ENCODE measurements around the gene CARTPT. TPM values are rescaled to one million over a fixed set of nuclear protein-coding genes. Genes with fewer than 3 reads are reported as not detected.

CARTPT gene
- total and polyA plus RNA-seq, 2 donors (not counting 3 experiments of a cell fraction or from before 2014, with no cell fraction given), result not detected

DNA sequence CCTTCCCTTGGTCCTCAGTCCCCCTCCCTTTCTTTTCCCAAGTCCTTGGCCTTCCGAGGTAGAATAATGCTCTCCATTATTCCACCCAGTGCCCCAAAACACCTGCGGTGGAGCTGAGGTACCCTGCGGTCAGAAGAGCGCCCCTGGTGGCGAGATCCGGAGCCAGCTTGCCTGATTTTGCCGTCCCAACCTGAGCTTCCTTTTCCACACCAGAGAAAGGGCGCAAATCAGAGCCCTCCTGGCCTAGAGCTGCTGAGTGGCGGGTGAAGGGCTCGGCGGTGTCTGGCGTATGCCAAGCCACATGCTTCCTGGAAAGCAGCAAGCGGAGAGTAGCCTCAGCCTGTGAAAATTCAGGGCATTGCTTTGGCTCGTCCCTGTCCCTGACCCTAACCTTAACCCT is 21.1 kb upstream of the CARTPT start:
- no peak overlapping the region for H2AFZ ChIP-seq (ENCODE audit: low read depth, low read length)
- no peak overlapping the region for H3K4me3 ChIP-seq (replicated peaks in 1 of 3; ENCODE audit: insufficient read depth in 1 of 3, low read depth in 1 of 3, low read length in 3 of 3)
- no peak for DNase-seq (ENCODE audit: low read depth, low spot score)
- peak; percentile 40 to 43 for TF ChIP-seq CTCF (IDR thresholded peaks at IDR 0.05; ENCODE audit: extremely low read depth in 1 of 2, insufficient read depth in 1 of 2, low read depth in 1 of 2, low read length in 2 of 2)
- TF ChIP-seq POLR2A (IDR thresholded peaks at IDR 0.05; ENCODE audit: low read depth, low read length), result no peak
- H3K79me2 ChIP-seq (ENCODE audit: control insufficient read depth, insufficient read depth, low read length), result no peaks in the 10 kb centered on the region
- H3K36me3 ChIP-seq (ENCODE audit: control insufficient read depth in 2 of 2, extremely low read depth in 1 of 2, insufficient read depth in 2 of 2, low read length in 2 of 2), result no peaks in the 10 kb centered on the region
- no peak for FAIRE-seq
- no peaks in the 10 kb centered on the region for H3K9me3 ChIP-seq (replicated peaks; ENCODE audit: control insufficient read depth, insufficient read depth, low read length)
- intact Hi-C loops (cut with micrococcal nuclease), result no loop called here
- H3K27ac ChIP-seq (ENCODE audit: insufficient read depth, low read depth, low read length), result no peak overlapping the region
- CTCF ChIA-PET, result interaction anchor here (0.7 to 1.2 kb wide), 2 partner anchors 25 to 33 kb away, joined by 3 to 4 read pairs; no protein-coding TSS in a partner anchor
- H3K4me1 ChIP-seq (ENCODE audit: control insufficient read depth, extremely low read depth, insufficient read depth, low read length), result peaks cover 29% of the 10 kb centered on the region
- H3K4me2 ChIP-seq (ENCODE audit: insufficient read depth, low read length), result no peak overlapping the region
- POLR2A ChIA-PET, result interaction anchor here (1.6 kb wide), 1 partner anchor 14 kb away, joined by 4 read pairs; no protein-coding TSS in a partner anchor
- BruUV-seq (replicated peaks), result no TSS peak
- H3K9me1 ChIP-seq (replicated peaks; ENCODE audit: control insufficient read depth, extremely low read depth, insufficient read depth, low read length), result no peaks in the 10 kb centered on the region
- no peaks in the 10 kb centered on the region for H4K20me1 ChIP-seq (replicated peaks; ENCODE audit: control insufficient read depth, extremely low read depth, insufficient read depth, low read length)
- peaks cover 17 to 26% of the 10 kb centered on the region in 2 experiments for H3K27me3 ChIP-seq (ENCODE audit: control insufficient read depth in 2 of 2, insufficient read depth in 2 of 2, low read length in 2 of 2)
- H3K9ac ChIP-seq (replicated peaks; ENCODE audit: extremely low read depth, insufficient read depth, low read length), result no peak overlapping the region
- dilution Hi-C loops (cut with MboI; ENCODE audit: extremely low pct_ligation_motif_present, low sequenced_read_pairs), result no loop called here

DNA sequence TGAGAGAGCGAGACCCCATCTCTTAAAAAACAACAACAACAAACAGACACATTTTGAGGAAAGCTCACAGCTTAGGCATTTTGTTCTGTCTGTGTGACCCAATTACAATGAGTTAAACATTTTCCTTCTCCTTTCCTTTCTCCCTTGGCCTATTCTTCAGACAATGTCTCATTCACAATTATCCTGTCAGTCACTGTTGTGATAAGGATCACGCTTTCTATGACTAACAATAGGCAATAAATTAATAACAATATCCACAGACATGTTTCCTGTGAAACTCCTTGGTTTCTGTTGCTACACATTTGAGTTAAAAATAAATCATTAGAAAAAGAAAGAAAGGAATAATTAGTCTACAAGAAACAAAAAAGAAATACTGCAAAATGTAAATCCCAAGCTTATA is 19.8 kb upstream of the CARTPT start:
- FAIRE-seq, result peak; percentile 95
- Histone ChIP-seq H3K79me2 (ENCODE audit: control insufficient read depth, insufficient read depth, low read length) (no peaks in the 10 kb centered on the region), H3K9ac (replicated peaks; ENCODE audit: extremely low read depth, insufficient read depth, low read length) (peak overlapping the region; percentile 28), H3K27me3 (ENCODE audit: control insufficient read depth in 2 of 2, insufficient read depth in 2 of 2, low read length in 2 of 2) (peaks cover 16 to 17% of the 10 kb centered on the region in 2 experiments), H3K9me1 (replicated peaks; ENCODE audit: control insufficient read depth, extremely low read depth, insufficient read depth, low read length) (no peaks in the 10 kb centered on the region), H3K36me3 (ENCODE audit: control insufficient read depth in 2 of 2, extremely low read depth in 1 of 2, insufficient read depth in 2 of 2, low read length in 2 of 2) (no peaks in the 10 kb centered on the region), H3K27ac (ENCODE audit: insufficient read depth, low read depth, low read length) (peak overlapping the region; percentile 60), H3K4me2 (ENCODE audit: insufficient read depth, low read length) (peak overlapping the region; percentile 83), H4K20me1 (replicated peaks; ENCODE audit: control insufficient read depth, extremely low read depth, insufficient read depth, low read length) (no peaks in the 10 kb centered on the region), H3K9me3 (replicated peaks; ENCODE audit: control insufficient read depth, insufficient read depth, low read length) (no peaks in the 10 kb centered on the region), H3K4me1 (ENCODE audit: control insufficient read depth, extremely low read depth, insufficient read depth, low read length) (peaks cover 29% of the 10 kb centered on the region), H3K4me3 (replicated peaks in 1 of 3; ENCODE audit: insufficient read depth in 1 of 3, low read depth in 1 of 3, low read length in 3 of 3) (peak overlapping the region in 1 of 3 experiments; percentile 18), H2AFZ (ENCODE audit: low read depth, low read length) (no peak overlapping the region)
- DNase-seq (ENCODE audit: low read depth, low spot score), result peak; percentile 93
- ChIA-PET POLR2A (interaction anchor here (1.6 kb wide), 1 partner anchor 15 kb away, joined by 4 read pairs; no protein-coding TSS in a partner anchor), CTCF (interaction anchor here (0.9 to 1.5 kb wide), 7 partner anchors 10 to 98 kb away, joined by 3 to 4 read pairs (median 3); partner anchors contain the start of gene CARTPT)
- TF ChIP-seq EZH2 (IDR thresholded peaks at IDR 0.05; ENCODE audit: borderline replicate concordance, low read depth, low read length, severe bottlenecking) (no peak), GATA2 (IDR thresholded peaks at IDR 0.05; ENCODE audit: insufficient read depth, insufficient read length, low read depth, low read length) (peak; percentile 91), MYC (IDR thresholded peaks at IDR 0.05; ENCODE audit: low read depth, low read length) (no peak), POLR2A (IDR thresholded peaks at IDR 0.05; ENCODE audit: low read depth, low read length) (no peak), JUN (IDR thresholded peaks at IDR 0.05; ENCODE audit: borderline replicate concordance, insufficient read depth, insufficient read length, low read depth) (peak; percentile 87), CTCF (IDR thresholded peaks at IDR 0.05; ENCODE audit: extremely low read depth in 1 of 2, insufficient read depth in 1 of 2, low read depth in 1 of 2, low read length in 2 of 2) (no peak), FOS (IDR thresholded peaks at IDR 0.05; ENCODE audit: borderline replicate concordance, insufficient read depth, low read length) (peak; percentile 62)
- intact Hi-C loops (cut with micrococcal nuclease), result loop anchor here (1.0 kb wide), 1 partner anchor 98 kb away; no protein-coding TSS in a partner anchor
- dilution Hi-C loops (cut with MboI; ENCODE audit: extremely low pct_ligation_motif_present, low sequenced_read_pairs), result no loop called here
- BruUV-seq (replicated peaks), result no TSS peak
